HG03342 (cell line): Measurements from ENCODE around the gene SEZ6.

Source experiments
- ATAC-seq: cut with Tn5 transposase; IDR thresholded peaks from one replicate; pipeline ENCODE4 v1.9.1; 2021; ENCODE audit warnings: mild to moderate bottlenecking, moderate library complexity; ENCODE audit not compliant: unreplicated experiment

The SEZ6 gene

GRCh38 chr17:28956861-28957260 lies 49.0 kb downstream of the SEZ6 start:
- no peak for ATAC-seq

- ATAC-seq: no peak
Measured at GRCh38 chr17:28956112-28956511, 49.7 kb downstream of the SEZ6 start.

GRCh38 chr17:28955408-28955807 lies 50.4 kb downstream of the SEZ6 start:
- no peak for ATAC-seq

- ATAC-seq: no peak
Measured at GRCh38 chr17:28954886-28955285, 50.9 kb downstream of the SEZ6 start.

DNA sequence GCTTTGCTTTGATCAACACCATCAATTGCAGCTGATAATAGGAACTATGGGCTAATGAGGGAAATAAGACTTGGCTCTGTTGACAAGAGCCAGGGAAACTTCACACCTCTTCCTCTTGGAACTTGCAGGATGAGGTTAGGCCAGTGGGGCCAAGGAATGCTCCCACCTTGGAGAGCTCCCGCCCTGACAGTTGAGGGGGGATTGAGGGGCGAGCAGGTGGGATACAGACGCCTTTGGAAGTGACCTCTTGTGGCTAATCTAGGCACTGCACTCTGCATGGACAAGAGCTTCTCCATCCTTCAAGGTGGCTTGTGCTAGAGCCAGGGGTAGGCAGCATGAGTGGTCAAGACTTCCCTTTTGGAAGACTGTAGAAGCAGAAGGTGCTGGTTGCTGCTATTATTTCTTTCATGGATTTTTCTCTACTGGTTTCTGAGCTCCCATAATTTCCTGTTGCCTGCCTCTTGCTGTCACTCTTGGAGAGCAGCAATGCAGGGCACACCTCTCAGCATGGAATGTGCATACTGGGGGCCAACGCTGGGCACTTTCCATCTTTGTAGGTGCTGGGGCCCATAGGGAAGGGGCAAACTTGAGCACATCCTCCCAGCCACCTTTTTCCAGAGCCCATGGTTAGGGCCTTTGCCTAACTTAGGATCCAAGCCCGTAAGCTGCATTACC lies 52.3 kb downstream of the SEZ6 start:
- no peak for ATAC-seq

GRCh38 chr17:28951991-28952975 lies 53.5 kb downstream of the SEZ6 start:
- ATAC-seq: peak; percentile 56

- peak; percentile 50 for ATAC-seq
Measured at GRCh38 chr17:28951428-28951990, 54.3 kb downstream of the SEZ6 start, which contains the start of gene PHF12. Gene PHF12, minus strand, starts transcription at chr17:28951518. Its CDS starts 558 bp downstream, at chr17:28950960.

- no peak for ATAC-seq
Measured at GRCh38 chr17:28950752-28951427, 54.9 kb downstream of the SEZ6 start.

- no peak for ATAC-seq
Measured at GRCh38 chr17:28950017-28950751, 55.6 kb downstream of the SEZ6 start.

DNA sequence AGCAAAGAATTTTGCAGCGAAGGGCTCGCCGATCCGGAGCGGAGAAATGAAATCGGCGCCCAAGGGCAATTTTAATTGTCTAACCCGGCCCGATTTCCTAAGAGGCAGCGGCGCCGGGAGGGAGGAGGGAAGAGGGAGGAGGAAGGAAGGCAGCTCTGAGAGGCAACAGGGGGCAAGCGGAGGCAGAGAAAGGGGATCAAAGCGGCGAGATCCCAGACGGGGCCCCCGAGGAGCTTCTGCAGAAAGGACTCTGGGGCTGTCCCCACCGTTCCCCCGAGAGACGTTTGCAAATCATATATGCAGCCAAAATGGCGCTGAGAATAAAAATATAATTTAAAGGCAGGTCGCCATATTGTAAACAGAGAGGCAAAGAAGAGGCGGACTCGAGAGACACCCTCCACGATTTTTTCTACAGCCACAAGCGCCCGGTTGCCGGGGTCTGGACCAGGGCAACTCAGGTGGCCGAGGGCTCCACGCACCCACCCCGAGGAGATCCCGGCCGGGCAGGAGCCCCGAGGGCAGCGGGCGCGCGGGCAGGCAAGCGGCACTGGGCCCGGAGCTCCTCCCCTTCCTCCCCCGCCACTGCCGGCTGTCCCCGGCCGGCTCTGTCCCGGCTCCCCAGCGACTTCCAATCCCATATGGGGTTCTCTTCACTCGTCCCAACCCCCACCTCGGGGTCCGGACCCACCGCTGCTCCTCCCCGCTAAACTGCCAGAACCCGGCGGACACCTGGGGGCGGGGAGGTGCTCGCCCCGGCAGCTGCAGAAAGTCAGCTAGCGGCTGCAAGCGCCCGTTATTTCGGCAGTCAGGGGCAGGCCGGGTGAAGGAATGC lies 56.4 kb downstream of the SEZ6 start:
- ATAC-seq: no peak

- no peak for ATAC-seq
Measured at GRCh38 chr17:28948873-28949184, 57.0 kb downstream of the SEZ6 start.

- ATAC-seq: no peak
Measured at GRCh38 chr17:28948342-28948741, 57.5 kb downstream of the SEZ6 start.

GRCh38 chr17:28947639-28948038 lies 58.2 kb downstream of the SEZ6 start:
- no peak for ATAC-seq

DNA sequence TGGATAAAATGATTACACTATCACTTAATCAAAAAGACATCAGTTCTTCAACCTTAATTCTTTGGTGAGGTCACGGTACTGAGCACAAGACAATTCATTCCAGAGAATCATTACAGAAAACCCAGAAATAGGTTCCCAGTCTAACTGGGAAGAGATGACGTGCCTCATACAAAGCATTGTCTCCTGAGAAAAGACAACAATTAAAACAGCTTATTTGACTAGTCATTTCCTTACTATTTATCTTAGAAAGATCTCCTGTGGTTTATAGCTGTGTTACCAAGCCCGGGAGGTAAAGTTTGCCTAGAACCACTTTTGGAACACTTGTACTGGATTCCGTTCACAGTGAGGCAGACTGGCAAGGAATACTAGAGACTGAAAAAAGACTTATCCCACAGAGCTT lies 59.6 kb downstream of the SEZ6 start:
- ATAC-seq: no peak

DNA sequence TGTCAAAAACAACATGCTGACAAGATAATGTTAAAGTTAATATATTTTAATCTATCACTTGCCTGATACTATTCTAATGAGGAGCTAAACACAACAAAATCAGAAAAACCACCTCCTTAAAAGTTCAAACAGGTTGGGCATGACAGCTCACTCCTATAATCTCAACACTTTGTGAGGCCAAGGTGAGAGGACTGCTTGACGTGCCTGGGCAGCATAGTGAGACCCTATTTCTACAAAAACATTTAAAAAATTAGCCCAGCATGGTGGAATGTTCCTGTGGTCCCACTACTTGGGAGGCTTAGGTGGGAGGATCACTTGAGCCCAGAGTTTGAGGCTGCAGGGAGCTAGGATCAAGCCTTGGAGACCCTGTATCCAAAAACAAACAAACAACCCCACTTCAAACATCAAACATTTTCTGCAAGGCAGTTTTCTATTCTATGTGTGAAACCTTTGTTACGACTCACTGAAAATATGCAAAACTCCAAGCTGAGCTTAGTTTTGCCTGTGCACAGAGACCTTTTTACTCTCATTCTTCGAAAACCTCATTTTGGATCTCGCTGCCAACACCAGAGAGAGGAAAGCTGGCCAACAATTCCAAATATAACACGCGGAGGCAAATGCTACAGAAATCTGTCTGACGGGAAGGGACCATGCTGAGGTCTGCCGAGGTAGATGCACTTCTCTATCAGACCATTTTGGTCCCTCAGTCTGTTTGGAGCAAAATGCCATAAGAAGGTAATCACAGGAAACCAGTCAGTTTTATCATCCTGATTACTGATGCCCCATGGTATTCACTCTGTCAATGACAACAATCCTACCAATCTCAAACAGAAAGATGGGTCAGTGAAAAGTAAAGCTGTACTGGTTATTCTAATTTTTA lies 60.7 kb downstream of the SEZ6 start:
- ATAC-seq: no peak

GRCh38 chr17:28944343-28944742 lies 61.5 kb downstream of the SEZ6 start:
- no peak for ATAC-seq

DNA sequence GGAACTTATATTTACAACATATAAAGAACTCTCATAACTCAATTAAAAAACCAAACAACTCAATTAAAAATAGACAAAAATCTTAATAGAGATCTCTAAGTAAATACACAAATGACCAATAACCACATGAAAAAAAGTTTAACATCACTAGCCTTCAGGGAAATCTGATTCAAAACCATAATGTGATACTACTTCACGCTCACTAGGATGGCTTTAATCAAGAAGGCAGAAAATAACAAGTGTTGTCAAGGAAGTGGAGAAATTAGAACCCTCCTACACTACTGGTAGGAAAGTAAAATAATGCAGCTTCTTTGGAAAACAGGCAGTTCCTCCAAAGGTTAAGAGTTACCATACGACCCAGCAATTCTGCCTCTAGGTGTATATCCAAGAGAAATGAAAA lies 62.9 kb downstream of the SEZ6 start:
- no peak for ATAC-seq

DNA sequence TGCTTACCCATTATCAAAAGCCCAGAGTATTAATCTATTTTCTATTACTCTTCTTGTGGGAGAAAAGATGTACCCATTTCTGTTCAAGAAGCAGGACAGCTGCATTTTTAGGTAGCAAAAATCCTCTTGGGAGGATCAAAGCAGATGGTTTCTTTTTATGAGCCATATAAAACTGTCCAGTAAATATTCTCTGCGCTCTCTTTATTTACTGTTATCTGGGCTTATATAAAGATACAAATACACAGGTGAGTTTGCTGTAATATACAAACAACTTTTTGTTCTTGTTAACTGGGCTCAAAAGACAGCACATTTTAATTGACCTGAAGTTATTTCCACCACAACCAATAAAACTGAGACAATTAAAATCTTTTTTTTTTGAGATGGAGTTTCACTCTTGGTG lies 64.6 kb downstream of the SEZ6 start:
- no peak for ATAC-seq

GRCh38 chr17:28940675-28941074 lies 65.2 kb downstream of the SEZ6 start:
- no peak for ATAC-seq
